Ascending aorta (tissue), 2 donors: Measurements from ENCODE around the gene C6orf118. TPM values are rescaled to one million over a fixed set of nuclear protein-coding genes. Genes with fewer than 3 reads are reported as not detected.

Experiments used
- DNase-seq, 2 donors: peaks; one replicate each; pipeline ENCODE4 v3.0.0-alpha.2; 2019; ENCODE audit warnings: low spot score in 2 of 2
- H3K27ac ChIP-seq, 2 donors: fragments of 200-600 bp; sonication (generic); one replicate each; pipeline ENCODE4 v1.5.1; 2016 to 2017; ENCODE audit warnings: mild to moderate bottlenecking in 1 of 2
- H3K27me3 ChIP-seq: fragments of 200-600 bp; sonication (generic); one replicate; pipeline ENCODE4 v1.5.1; 2017
- H3K36me3 ChIP-seq, 2 donors: fragments of 200-600 bp; sonication (generic); one replicate each; pipeline ENCODE4 v1.5.1; 2016
- H3K4me1 ChIP-seq, 2 donors: fragments of 200-600 bp; sonication (generic); one replicate each; pipeline ENCODE4 v1.5.1; 2016 to 2017; ENCODE audit warnings: mild to moderate bottlenecking in 1 of 2
- H3K4me3 ChIP-seq, 2 donors: fragments of 200-600 bp; sonication (generic); one replicate each; pipeline ENCODE4 v1.5.1; 2016 to 2017; ENCODE audit warnings: mild to moderate bottlenecking in 1 of 2
- H3K9me3 ChIP-seq, 2 donors: fragments of 200-600 bp; sonication (generic); one replicate each; pipeline ENCODE4 v1.5.1; 2016
- intact Hi-C: fragments of 100-400 bp; cut with DNase I; formaldehyde crosslinking; loops from one replicate; pipeline ENCODE4 v1.15.1; 2023
- total RNA-seq: library from RNA; depleted of rRNA; stranded (reverse); fragments of >200 nt; gene quantifications from one replicate; pipeline ENCODE4 v1.1.0, GENCODE V29; 2016
- TF ChIP-seq, protein P1 (sequence below), 3 experiments: fragments of 200-600 bp in 2 of 3; fragments of 450-650 bp in 1 of 3; sonication (generic) in 2 of 3; IDR thresholded peaks; one replicate each; pipeline ENCODE4 v1.5.1; 2016 to 2019; ENCODE audit warnings: antibody characterized with exemption in 3 of 3, mild to moderate bottlenecking in 1 of 3, moderate library complexity in 1 of 3

Gene C6orf118
- total RNA-seq, 1 donor from 2014 or later: not detected

DNA sequence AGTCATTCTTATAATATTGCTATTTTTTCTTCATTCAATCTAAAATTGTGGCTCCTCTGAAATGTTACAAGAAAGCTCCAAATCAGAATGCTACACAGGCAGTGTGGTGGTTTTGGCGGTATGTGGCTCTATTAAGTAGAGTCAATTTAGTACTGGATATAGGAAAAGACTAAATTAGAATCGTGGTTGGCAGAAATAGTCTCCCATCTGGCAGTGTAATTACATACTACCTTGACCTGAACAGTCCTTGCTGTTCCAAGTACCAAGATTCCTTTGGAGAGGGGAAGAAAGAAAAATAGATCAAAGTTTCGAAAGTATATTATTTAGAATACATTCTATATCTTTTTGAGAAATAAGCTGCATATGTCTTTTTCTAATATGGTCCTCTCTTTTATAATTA is 78.2 kb downstream of the C6orf118 start:
- no peak for DNase-seq
- Histone ChIP-seq H3K27me3 (no peaks in the 10 kb centered on the region), H3K4me1 (no peaks in the 10 kb centered on the region), H3K4me3 (no peak overlapping the region), H3K36me3 (no peaks in the 10 kb centered on the region), H3K27ac (no peak overlapping the region), H3K9me3 (peaks cover 0 to 6% of the 10 kb centered on the region in 2 donors)
- TF ChIP-seq, protein P1, sequence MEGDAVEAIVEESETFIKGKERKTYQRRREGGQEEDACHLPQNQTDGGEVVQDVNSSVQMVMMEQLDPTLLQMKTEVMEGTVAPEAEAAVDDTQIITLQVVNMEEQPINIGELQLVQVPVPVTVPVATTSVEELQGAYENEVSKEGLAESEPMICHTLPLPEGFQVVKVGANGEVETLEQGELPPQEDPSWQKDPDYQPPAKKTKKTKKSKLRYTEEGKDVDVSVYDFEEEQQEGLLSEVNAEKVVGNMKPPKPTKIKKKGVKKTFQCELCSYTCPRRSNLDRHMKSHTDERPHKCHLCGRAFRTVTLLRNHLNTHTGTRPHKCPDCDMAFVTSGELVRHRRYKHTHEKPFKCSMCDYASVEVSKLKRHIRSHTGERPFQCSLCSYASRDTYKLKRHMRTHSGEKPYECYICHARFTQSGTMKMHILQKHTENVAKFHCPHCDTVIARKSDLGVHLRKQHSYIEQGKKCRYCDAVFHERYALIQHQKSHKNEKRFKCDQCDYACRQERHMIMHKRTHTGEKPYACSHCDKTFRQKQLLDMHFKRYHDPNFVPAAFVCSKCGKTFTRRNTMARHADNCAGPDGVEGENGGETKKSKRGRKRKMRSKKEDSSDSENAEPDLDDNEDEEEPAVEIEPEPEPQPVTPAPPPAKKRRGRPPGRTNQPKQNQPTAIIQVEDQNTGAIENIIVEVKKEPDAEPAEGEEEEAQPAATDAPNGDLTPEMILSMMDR (IDR thresholded peaks at IDR 0.05): no peak
- intact Hi-C loops: no loop called here
